Activated gamma-delta T cell treated with Interleukin-2 at 50 U/mL for 16 hours (primary cell): ENCODE measurements around the gene CLDN17.

Experiments used
- DNase-seq: peaks from one replicate; pipeline ENCODE4 v3.0.0-alpha.2; 2020

CLDN17 gene

DNA sequence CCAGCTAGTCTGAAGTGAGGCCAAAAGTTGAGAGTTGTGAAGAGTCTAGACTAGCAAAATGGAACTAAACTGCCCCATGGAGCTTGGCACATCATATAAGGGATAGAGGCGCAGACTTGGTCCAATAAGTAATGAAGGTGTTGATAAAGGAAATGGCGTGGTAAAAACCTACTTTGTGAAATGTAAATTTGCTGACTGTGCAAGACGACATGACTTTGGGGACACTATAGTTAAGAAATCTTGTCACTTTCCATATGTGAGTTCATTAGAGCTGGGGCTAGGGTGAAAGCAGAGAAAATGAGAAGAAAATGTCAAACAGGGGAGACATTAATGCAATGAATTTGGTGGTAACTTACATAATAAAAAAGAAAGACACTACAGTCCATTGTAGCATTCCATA, 50.1 kb downstream of the CLDN17 start:
- no peak for DNase-seq
